HG03103 (cell line): Measurements from ENCODE around the gene ZNF296.

Source experiments
- ATAC-seq: cut with Tn5 transposase; IDR thresholded peaks from one replicate; pipeline ENCODE4 v1.9.1; 2021; ENCODE audit warnings: low read depth; ENCODE audit not compliant: unreplicated experiment

The ZNF296 gene

GRCh38 chr19:45063851-45064801, 12.2 kb downstream of the ZNF296 start:
- no peak for ATAC-seq

GRCh38 chr19:45061965-45062364, 14.3 kb downstream of the ZNF296 start:
- ATAC-seq: no peak

GRCh38 chr19:45059258-45059965, 16.9 kb downstream of the ZNF296 start:
- ATAC-seq: no peak

- ATAC-seq: no peak
These were observed 17.6 kb downstream of the ZNF296 start for GRCh38 chr19:45058622-45059159.

GRCh38 chr19:45057444-45057843, 18.8 kb downstream of the ZNF296 start:
- ATAC-seq: no peak

GRCh38 chr19:45056831-45057230, 19.4 kb downstream of the ZNF296 start:
- no peak for ATAC-seq

- no peak for ATAC-seq
These were observed 24.2 kb downstream of the ZNF296 start for GRCh38 chr19:45051929-45052579.

GRCh38 chr19:45050036-45050435, 26.2 kb downstream of the ZNF296 start:
- no peak for ATAC-seq

GRCh38 chr19:45049073-45049736, 27.1 kb downstream of the ZNF296 start:
- no peak for ATAC-seq

GRCh38 chr19:45047188-45047797, 29.0 kb downstream of the ZNF296 start:
- no peak for ATAC-seq

GRCh38 chr19:45046355-45046754, 29.9 kb downstream of the ZNF296 start:
- no peak for ATAC-seq

- ATAC-seq: no peak
These were observed 30.5 kb downstream of the ZNF296 start for GRCh38 chr19:45045671-45046353.

- ATAC-seq: no peak
These were observed 35.2 kb downstream of the ZNF296 start for GRCh38 chr19:45041125-45041524.

GRCh38 chr19:45040059-45040771, 36.1 kb downstream of the ZNF296 start:
- ATAC-seq: no peak

GRCh38 chr19:45038931-45039893, 37.1 kb downstream of the ZNF296 start, which contains the start of gene CLASRP:
TSS of gene CLASRP (plus strand) at chr19:45039045. CDS start at chr19:45040213, 1,168 bp downstream.
- ATAC-seq: peak; percentile 76

- no peak for ATAC-seq
These were observed 38.7 kb downstream of the ZNF296 start for GRCh38 chr19:45037393-45038169.

GRCh38 chr19:45035755-45036154, 40.5 kb downstream of the ZNF296 start:
- no peak for ATAC-seq
